Measurements from ENCODE around the gene BANF1. TPM values are rescaled to one million over a fixed set of nuclear protein-coding genes. Genes with fewer than 3 reads are reported as not detected.

BANF1 gene
- total and polyA plus RNA-seq, 2 of the 13 experiments (the other 11 are each of a cell fraction or from before 2014, with no cell fraction given): 40.5 to 86.5 TPM

- TF ChIP-seq GLI4 (CRISPR knock-in tag; IDR thresholded peaks at IDR 0.05; ENCODE audit: borderline replicate concordance) (peak; percentile 74; the same call in 1 of the 2 replicates), GPN1 (CRISPR knock-in tag; IDR thresholded peaks at IDR 0.05; ENCODE audit: borderline replicate concordance) (no peak), TBX3 (IDR thresholded peaks at IDR 0.05; ENCODE audit: borderline replicate concordance) (no peak), ZBTB7B (CRISPR knock-in tag; IDR thresholded peaks at IDR 0.05) (0 out of 2 replicates have a peak, but pooled peaks have one; percentile 62), GTF3A (CRISPR knock-in tag; conservative IDR thresholded peaks at IDR 0.05) (peak; percentile 91), NONO (IDR thresholded peaks at IDR 0.05) (no peak), NONO (CRISPR knock-in tag; conservative IDR thresholded peaks at IDR 0.05) (peak; percentile 87), ZNF800 (CRISPR knock-in tag; IDR thresholded peaks at IDR 0.05) (no peak), EHMT2 (IDR thresholded peaks at IDR 0.05; ENCODE audit: borderline replicate concordance, low read depth, low read length) (peak; percentile 75; the same call in 1 of the 2 replicates), ZNF850 (CRISPR knock-in tag; conservative IDR thresholded peaks at IDR 0.05) (0 out of 2 replicates have a peak, but pooled peaks have one; percentile 22), ATF2 (CRISPR knock-in tag; IDR thresholded peaks at IDR 0.05) (peak; percentile 86), NRL (CRISPR knock-in tag; IDR thresholded peaks at IDR 0.05; ENCODE audit: borderline replicate concordance) (peak; percentile 34; the same call in 1 of the 2 replicates), ZNF280B (CRISPR knock-in tag; IDR thresholded peaks at IDR 0.05; ENCODE audit: borderline replicate concordance) (peak; percentile 94)
- TF ChIP-seq, protein P1, sequence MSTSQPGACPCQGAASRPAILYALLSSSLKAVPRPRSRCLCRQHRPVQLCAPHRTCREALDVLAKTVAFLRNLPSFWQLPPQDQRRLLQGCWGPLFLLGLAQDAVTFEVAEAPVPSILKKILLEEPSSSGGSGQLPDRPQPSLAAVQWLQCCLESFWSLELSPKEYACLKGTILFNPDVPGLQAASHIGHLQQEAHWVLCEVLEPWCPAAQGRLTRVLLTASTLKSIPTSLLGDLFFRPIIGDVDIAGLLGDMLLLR (CRISPR knock-in tag; IDR thresholded peaks at IDR 0.05): no peak
- TF ChIP-seq, protein P2, sequence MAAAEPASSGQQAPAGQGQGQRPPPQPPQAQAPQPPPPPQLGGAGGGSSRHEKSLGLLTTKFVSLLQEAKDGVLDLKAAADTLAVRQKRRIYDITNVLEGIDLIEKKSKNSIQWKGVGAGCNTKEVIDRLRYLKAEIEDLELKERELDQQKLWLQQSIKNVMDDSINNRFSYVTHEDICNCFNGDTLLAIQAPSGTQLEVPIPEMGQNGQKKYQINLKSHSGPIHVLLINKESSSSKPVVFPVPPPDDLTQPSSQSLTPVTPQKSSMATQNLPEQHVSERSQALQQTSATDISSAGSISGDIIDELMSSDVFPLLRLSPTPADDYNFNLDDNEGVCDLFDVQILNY (CRISPR knock-in tag; conservative IDR thresholded peaks at IDR 0.05): no peak
- TF ChIP-seq, protein P3, sequence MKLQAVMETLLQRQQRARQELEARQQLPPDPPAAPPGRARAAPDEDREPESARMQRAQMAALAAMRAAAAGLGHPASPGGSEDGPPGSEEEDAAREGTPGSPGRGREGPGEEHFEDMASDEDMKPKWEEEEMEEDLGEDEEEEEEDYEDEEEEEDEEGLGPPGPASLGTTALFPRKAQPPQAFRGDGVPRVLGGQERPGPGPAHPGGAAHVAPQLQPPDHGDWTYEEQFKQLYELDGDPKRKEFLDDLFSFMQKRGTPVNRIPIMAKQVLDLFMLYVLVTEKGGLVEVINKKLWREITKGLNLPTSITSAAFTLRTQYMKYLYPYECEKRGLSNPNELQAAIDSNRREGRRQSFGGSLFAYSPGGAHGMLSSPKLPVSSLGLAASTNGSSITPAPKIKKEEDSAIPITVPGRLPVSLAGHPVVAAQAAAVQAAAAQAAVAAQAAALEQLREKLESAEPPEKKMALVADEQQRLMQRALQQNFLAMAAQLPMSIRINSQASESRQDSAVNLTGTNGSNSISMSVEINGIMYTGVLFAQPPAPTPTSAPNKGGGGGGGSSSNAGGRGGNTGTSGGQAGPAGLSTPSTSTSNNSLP (IDR thresholded peaks at IDR 0.05; ENCODE audit: low read depth, low read length): no peak
Observed at GRCh38 chr11:66001942-66002647, at the start of gene BANF1, which contains the start of gene EIF1AD (continued).

Measured in HepG2 (cell line).